HG03565 (cell line): ENCODE measurements around the gene NKAPL.
A peak's percentile ranks its signal among the peaks of the same experiment; 100 is the strongest.

ENCODE experiments used
- ATAC-seq: cut with Tn5 transposase; IDR thresholded peaks from one replicate; pipeline ENCODE4 v1.9.1; 2021; ENCODE audit warnings: mild to moderate bottlenecking, moderate library complexity; ENCODE audit not compliant: unreplicated experiment

The NKAPL gene

GRCh38 chr6:28258877-28259777 is at the start of gene NKAPL:
TSS of gene NKAPL (plus strand) at chr6:28259297. CDS start at chr6:28259372, 75 bp downstream.
- no peak for ATAC-seq

- ATAC-seq = no peak
These were observed 49.2 kb upstream of the NKAPL start for GRCh38 chr6:28209753-28210535.

- ATAC-seq = no peak
These were observed 47.1 kb upstream of the NKAPL start for GRCh38 chr6:28211840-28212509.

GRCh38 chr6:28212510-28213212 is 46.4 kb upstream of the NKAPL start:
- no peak for ATAC-seq

- ATAC-seq = no peak
These were observed 45.9 kb upstream of the NKAPL start for GRCh38 chr6:28213213-28213523.

GRCh38 chr6:28215425-28215824 is 43.7 kb upstream of the NKAPL start:
- ATAC-seq = no peak

- ATAC-seq = no peak
These were observed 41.2 kb upstream of the NKAPL start for GRCh38 chr6:28217890-28218289.

GRCh38 chr6:28218312-28219248 is 40.5 kb upstream of the NKAPL start:
- peak; percentile 37 for ATAC-seq

GRCh38 chr6:28220257-28221133 is 38.6 kb upstream of the NKAPL start:
- ATAC-seq = no peak

- ATAC-seq = no peak
These were observed 34.7 kb upstream of the NKAPL start for GRCh38 chr6:28224131-28225055.

- ATAC-seq = peak; percentile 58
These were observed 33.9 kb upstream of the NKAPL start, which contains the start of gene ZSCAN9 for GRCh38 chr6:28225056-28225834. TSS of gene ZSCAN9 (plus strand) at chr6:28225275. CDS start at chr6:28227085, 1,810 bp downstream.

- no peak for ATAC-seq
These were observed 32.6 kb upstream of the NKAPL start for GRCh38 chr6:28226460-28226859.

GRCh38 chr6:28232785-28233184 is 26.3 kb upstream of the NKAPL start:
- ATAC-seq = no peak

GRCh38 chr6:28235912-28236452 is 23.1 kb upstream of the NKAPL start:
- ATAC-seq = no peak

GRCh38 chr6:28239636-28240035 is 19.5 kb upstream of the NKAPL start:
- ATAC-seq = no peak

GRCh38 chr6:28240471-28240870 is 18.6 kb upstream of the NKAPL start:
- no peak for ATAC-seq

GRCh38 chr6:28243946-28244345 is 15.2 kb upstream of the NKAPL start:
- ATAC-seq = no peak
